ENCODE measurements around the gene KIFC1. TPM values are rescaled to one million over a fixed set of nuclear protein-coding genes. Genes with fewer than 3 reads are reported as not detected.
A peak's percentile ranks its signal among the peaks of the same experiment; 100 is the strongest.

KIFC1 gene
- total RNA-seq, 1 donor from 2014 or later = 14.8 TPM

DNA sequence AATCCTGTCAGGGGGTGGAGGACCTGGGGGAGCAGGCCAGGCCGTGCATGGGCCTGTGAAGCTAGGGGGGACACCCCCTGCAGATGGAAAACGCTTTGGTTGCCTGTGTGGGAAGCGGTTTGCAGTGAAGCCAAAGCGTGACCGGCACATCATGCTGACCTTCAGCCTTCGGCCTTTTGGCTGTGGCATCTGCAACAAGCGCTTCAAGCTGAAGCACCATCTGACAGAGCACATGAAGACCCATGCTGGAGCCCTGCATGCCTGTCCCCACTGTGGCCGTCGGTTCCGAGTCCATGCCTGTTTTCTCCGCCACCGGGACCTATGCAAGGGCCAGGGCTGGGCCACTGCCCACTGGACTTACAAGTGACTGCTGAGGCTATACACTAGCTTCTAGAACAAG is 64.5 kb downstream of the KIFC1 start:
- no peak for DNase-seq
- H3K9me3 Mint-ChIP-seq (ENCODE audit: unreplicated experiment) = peaks cover 7% of the 10 kb centered on the region
- no peak overlapping the region for H3K27ac Mint-ChIP-seq (ENCODE audit: unreplicated experiment)
- H3K4me1 Mint-ChIP-seq (ENCODE audit: low read depth, unreplicated experiment) = peaks cover 7% of the 10 kb centered on the region
- TF ChIP-seq, protein P1, sequence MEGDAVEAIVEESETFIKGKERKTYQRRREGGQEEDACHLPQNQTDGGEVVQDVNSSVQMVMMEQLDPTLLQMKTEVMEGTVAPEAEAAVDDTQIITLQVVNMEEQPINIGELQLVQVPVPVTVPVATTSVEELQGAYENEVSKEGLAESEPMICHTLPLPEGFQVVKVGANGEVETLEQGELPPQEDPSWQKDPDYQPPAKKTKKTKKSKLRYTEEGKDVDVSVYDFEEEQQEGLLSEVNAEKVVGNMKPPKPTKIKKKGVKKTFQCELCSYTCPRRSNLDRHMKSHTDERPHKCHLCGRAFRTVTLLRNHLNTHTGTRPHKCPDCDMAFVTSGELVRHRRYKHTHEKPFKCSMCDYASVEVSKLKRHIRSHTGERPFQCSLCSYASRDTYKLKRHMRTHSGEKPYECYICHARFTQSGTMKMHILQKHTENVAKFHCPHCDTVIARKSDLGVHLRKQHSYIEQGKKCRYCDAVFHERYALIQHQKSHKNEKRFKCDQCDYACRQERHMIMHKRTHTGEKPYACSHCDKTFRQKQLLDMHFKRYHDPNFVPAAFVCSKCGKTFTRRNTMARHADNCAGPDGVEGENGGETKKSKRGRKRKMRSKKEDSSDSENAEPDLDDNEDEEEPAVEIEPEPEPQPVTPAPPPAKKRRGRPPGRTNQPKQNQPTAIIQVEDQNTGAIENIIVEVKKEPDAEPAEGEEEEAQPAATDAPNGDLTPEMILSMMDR (IDR thresholded peaks at IDR 0.05; ENCODE audit: partially characterized antibody, unreplicated experiment) = no peak
- peaks cover 6% of the 10 kb centered on the region for H3K27me3 Mint-ChIP-seq (ENCODE audit: unreplicated experiment)
- H3K36me3 Mint-ChIP-seq (ENCODE audit: unreplicated experiment) = peaks cover 6% of the 10 kb centered on the region
- H3K4me3 Mint-ChIP-seq (ENCODE audit: unreplicated experiment) = no peak overlapping the region

DNA sequence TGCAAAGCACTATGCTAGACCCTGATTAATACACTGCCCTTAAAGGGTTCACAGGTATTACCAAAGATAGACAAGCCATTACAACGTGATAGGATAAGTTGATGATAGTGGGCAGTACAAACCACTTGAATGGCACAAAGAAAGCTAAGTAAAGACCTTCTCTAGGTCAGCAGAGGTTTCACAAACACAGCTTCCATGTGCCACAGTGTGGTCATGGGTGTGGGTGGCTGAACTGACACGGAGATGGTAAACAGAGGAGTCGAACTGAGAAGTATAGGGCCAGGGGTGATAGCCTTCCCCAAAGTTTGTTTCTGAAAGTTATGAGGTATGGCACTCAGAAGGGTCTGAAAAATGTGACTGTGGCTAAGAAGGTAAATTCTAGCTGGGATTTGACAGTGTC is 67.1 kb downstream of the KIFC1 start:
- peaks cover 6% of the 10 kb centered on the region for H3K36me3 Mint-ChIP-seq (ENCODE audit: unreplicated experiment)
- peaks cover 7% of the 10 kb centered on the region for H3K27me3 Mint-ChIP-seq (ENCODE audit: unreplicated experiment)
- TF ChIP-seq, protein P1 (IDR thresholded peaks at IDR 0.05; ENCODE audit: partially characterized antibody, unreplicated experiment) = no peak
- peaks cover 4% of the 10 kb centered on the region for H3K4me1 Mint-ChIP-seq (ENCODE audit: low read depth, unreplicated experiment)
- DNase-seq = no peak
- H3K4me3 Mint-ChIP-seq (ENCODE audit: unreplicated experiment) = no peak overlapping the region
- no peak overlapping the region for H3K27ac Mint-ChIP-seq (ENCODE audit: unreplicated experiment)
- peaks cover 5% of the 10 kb centered on the region for H3K9me3 Mint-ChIP-seq (ENCODE audit: unreplicated experiment)

GRCh38 chr6:33459226-33459625 is 67.6 kb downstream of the KIFC1 start:
- Mint-ChIP-seq H3K36me3 (ENCODE audit: unreplicated experiment) (peaks cover 6% of the 10 kb centered on the region), H3K27ac (ENCODE audit: unreplicated experiment) (no peak overlapping the region), H3K9me3 (ENCODE audit: unreplicated experiment) (peaks cover 5% of the 10 kb centered on the region), H3K4me1 (ENCODE audit: low read depth, unreplicated experiment) (peaks cover 2% of the 10 kb centered on the region), H3K4me3 (ENCODE audit: unreplicated experiment) (no peak overlapping the region), H3K27me3 (ENCODE audit: unreplicated experiment) (peaks cover 9% of the 10 kb centered on the region)
- no peak for DNase-seq
- TF ChIP-seq, protein P1 (IDR thresholded peaks at IDR 0.05; ENCODE audit: partially characterized antibody, unreplicated experiment) = no peak

Small RNA genes within 50 kb of the gene (microRNA-seq; reads per million reads assigned to microRNA genes)
- 5.1 reads per million, percentile 33 among the genes with 10 or more reads in this experiment for gene MIR5004 (ENCODE audit: unreplicated experiment)

Other genes with a start within 250 kb of the KIFC1 start
- 3.8 TPM for gene COL11A2, start 199.4 kb upstream of the KIFC1 start, total RNA-seq (ENCODE audit: unreplicated experiment)
- 45.3 TPM for gene RXRB, start 191.2 kb upstream of the KIFC1 start, total RNA-seq (ENCODE audit: unreplicated experiment)
- gene SLC39A7, start 191.0 kb upstream of the KIFC1 start, total RNA-seq (ENCODE audit: unreplicated experiment) = 92.8 TPM
- gene HSD17B8, start 187.2 kb upstream of the KIFC1 start, total RNA-seq (ENCODE audit: unreplicated experiment) = 4.6 TPM
- 37.3 TPM for gene RING1, start 183.3 kb upstream of the KIFC1 start, total RNA-seq (ENCODE audit: unreplicated experiment)
- gene VPS52, start 119.9 kb upstream of the KIFC1 start, total RNA-seq (ENCODE audit: unreplicated experiment) = 50.9 TPM
- gene RPS18, start 119.7 kb upstream of the KIFC1 start, total RNA-seq (ENCODE audit: unreplicated experiment) = 1,024 TPM
- gene B3GALT4, start 114.7 kb upstream of the KIFC1 start, total RNA-seq (ENCODE audit: unreplicated experiment) = 8.6 TPM
- gene WDR46, start 102.6 kb upstream of the KIFC1 start, total RNA-seq (ENCODE audit: unreplicated experiment) = 48.3 TPM
- gene PFDN6, start 102.2 kb upstream of the KIFC1 start, total RNA-seq (ENCODE audit: unreplicated experiment) = 69.7 TPM
- gene RGL2, start 92.9 kb upstream of the KIFC1 start, total RNA-seq (ENCODE audit: unreplicated experiment) = 61.3 TPM
- 4.7 TPM for gene TAPBP, start 77.7 kb upstream of the KIFC1 start, total RNA-seq (ENCODE audit: unreplicated experiment)
- gene ZBTB22, start 74.1 kb upstream of the KIFC1 start, total RNA-seq (ENCODE audit: unreplicated experiment) = 21.7 TPM
- 37.1 TPM for gene DAXX, start 68.9 kb upstream of the KIFC1 start, total RNA-seq (ENCODE audit: unreplicated experiment)
- gene PHF1, start 19.2 kb downstream of the KIFC1 start, total RNA-seq (ENCODE audit: unreplicated experiment) = 73.5 TPM
- gene CUTA, start 26.3 kb downstream of the KIFC1 start, total RNA-seq (ENCODE audit: unreplicated experiment) = 384 TPM
- 75.1 TPM for gene SYNGAP1, start 28.2 kb downstream of the KIFC1 start, total RNA-seq (ENCODE audit: unreplicated experiment)
- gene ZBTB9, start 62.8 kb downstream of the KIFC1 start, total RNA-seq (ENCODE audit: unreplicated experiment) = 9.6 TPM
- gene BAK1, start 188.5 kb downstream of the KIFC1 start, total RNA-seq (ENCODE audit: unreplicated experiment) = 11.5 TPM
- gene ITPR3, start 229.5 kb downstream of the KIFC1 start, total RNA-seq (ENCODE audit: unreplicated experiment) = 0.34 TPM